Measurements from ENCODE around the gene ZNF469. TPM values are rescaled to one million over a fixed set of nuclear protein-coding genes. Genes with fewer than 3 reads are reported as not detected.

Gene ZNF469
- total and polyA plus RNA-seq, 4 donors: 0.04 to 0.50 (median 0.36) TPM

DNA sequence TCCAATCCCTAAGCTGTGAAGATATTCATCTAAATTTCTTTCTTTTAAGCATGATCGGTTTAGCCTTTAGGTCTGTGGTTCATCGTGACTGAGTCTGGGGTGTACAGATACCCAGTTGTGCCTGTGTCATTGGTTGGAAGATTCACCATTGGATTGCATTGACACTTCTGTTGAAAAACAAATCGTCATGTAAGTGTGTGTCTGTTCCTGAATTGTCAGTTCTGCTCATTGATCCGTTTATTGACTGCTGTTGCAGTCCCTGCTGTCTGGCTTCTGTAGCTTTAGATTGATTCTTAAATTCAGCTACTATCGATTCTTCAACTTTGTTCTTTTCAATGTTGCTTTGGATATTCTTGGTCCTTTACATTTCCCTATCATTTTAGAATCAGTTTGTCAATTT is 21.0 kb upstream of the ZNF469 start (continued):
- TF ChIP-seq CTCF (IDR thresholded peaks at IDR 0.05; ENCODE audit: low read depth, low read length, missing input control) (no peak), FOXA2 (IDR thresholded peaks at IDR 0.05) (no peak), FOXA1 (IDR thresholded peaks at IDR 0.05) (no peak), HNF4A (conservative IDR thresholded peaks at IDR 0.05) (no peak), JUND (IDR thresholded peaks at IDR 0.05) (no peak), NR2F2 (IDR thresholded peaks at IDR 0.05) (no peak), EGR1 (IDR thresholded peaks at IDR 0.05; ENCODE audit: low read depth in 2 of 2) (no peak), YY1 (IDR thresholded peaks at IDR 0.05) (no peak)
- TF ChIP-seq, protein P1, sequence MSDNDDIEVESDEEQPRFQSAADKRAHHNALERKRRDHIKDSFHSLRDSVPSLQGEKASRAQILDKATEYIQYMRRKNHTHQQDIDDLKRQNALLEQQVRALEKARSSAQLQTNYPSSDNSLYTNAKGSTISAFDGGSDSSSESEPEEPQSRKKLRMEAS (IDR thresholded peaks at IDR 0.05): no peak
- TF ChIP-seq, protein P2, sequence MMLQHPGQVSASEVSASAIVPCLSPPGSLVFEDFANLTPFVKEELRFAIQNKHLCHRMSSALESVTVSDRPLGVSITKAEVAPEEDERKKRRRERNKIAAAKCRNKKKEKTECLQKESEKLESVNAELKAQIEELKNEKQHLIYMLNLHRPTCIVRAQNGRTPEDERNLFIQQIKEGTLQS (IDR thresholded peaks at IDR 0.05): no peak

GRCh38 chr16:88363239-88363891 is 19.4 kb upstream of the ZNF469 start:
- DNase-seq (ENCODE audit: low spot score): no peak
- no peak overlapping the region for H3K4me3 ChIP-seq (ENCODE audit: low read depth in 1 of 3, low read length in 3 of 3)
- TF ChIP-seq EGR1 (IDR thresholded peaks at IDR 0.05; ENCODE audit: low read depth in 2 of 2): no peak
- TF ChIP-seq FOXA2 (IDR thresholded peaks at IDR 0.05): no peak
- no peak for TF ChIP-seq YY1 (IDR thresholded peaks at IDR 0.05)
- no peak for TF ChIP-seq CTCF (IDR thresholded peaks at IDR 0.05; ENCODE audit: low read depth, low read length, missing input control)
- TF ChIP-seq, protein P2 (IDR thresholded peaks at IDR 0.05): no peak
- no peak for TF ChIP-seq GABPA (IDR thresholded peaks at IDR 0.05 in 1 of 2, conservative IDR thresholded peaks at IDR 0.05 in 1 of 2)
- TF ChIP-seq RXRA (IDR thresholded peaks at IDR 0.05): no peak
- no peak for TF ChIP-seq HNF4G (IDR thresholded peaks at IDR 0.05)
- TF ChIP-seq ZBTB33 (IDR thresholded peaks at IDR 0.05): no peak
- no peak for TF ChIP-seq TAF1 (conservative IDR thresholded peaks at IDR 0.05)
- no peak for TF ChIP-seq NR2F2 (IDR thresholded peaks at IDR 0.05)
- TF ChIP-seq HNF4A (conservative IDR thresholded peaks at IDR 0.05): no peak
- no peak for TF ChIP-seq FOXA1 (IDR thresholded peaks at IDR 0.05)
- no peak for TF ChIP-seq JUND (IDR thresholded peaks at IDR 0.05)

More at GRCh38 chr16:88363239-88363891, 19.4 kb upstream of the ZNF469 start:
- no peaks in the 10 kb centered on the region for H3K27me3 ChIP-seq (ENCODE audit: control insufficient read depth in 4 of 4, insufficient read depth in 4 of 4, low read length in 3 of 4)
- WGBS: 43% methylated on average over 2 of the region's 2 CpGs
- H3K27ac ChIP-seq (ENCODE audit: low read depth in 1 of 2, low read length in 2 of 2): no peak overlapping the region
- H3K9me3 ChIP-seq (ENCODE audit: control insufficient read depth in 4 of 4, low read length in 3 of 4): peaks cover 0 to 10% (median 0%) of the 10 kb centered on the region in 4 donors
- H3K9ac ChIP-seq (ENCODE audit: low read depth in 1 of 2, low read length in 2 of 2): no peak overlapping the region
- H3K36me3 ChIP-seq (ENCODE audit: control insufficient read depth in 4 of 4, insufficient read depth in 3 of 4, low read depth in 1 of 4, low read length in 3 of 4): no peaks in the 10 kb centered on the region
- H3K4me1 ChIP-seq (ENCODE audit: control insufficient read depth in 4 of 4, insufficient read depth in 4 of 4, low read length in 3 of 4): no peaks in the 10 kb centered on the region
